ENCODE data around the gene DLGAP5. TPM values are rescaled to one million over a fixed set of nuclear protein-coding genes. Genes with fewer than 3 reads are reported as not detected.

DLGAP5 gene
- total RNA-seq, 1 experiment from 2014 or later: 74.7 TPM

DNA sequence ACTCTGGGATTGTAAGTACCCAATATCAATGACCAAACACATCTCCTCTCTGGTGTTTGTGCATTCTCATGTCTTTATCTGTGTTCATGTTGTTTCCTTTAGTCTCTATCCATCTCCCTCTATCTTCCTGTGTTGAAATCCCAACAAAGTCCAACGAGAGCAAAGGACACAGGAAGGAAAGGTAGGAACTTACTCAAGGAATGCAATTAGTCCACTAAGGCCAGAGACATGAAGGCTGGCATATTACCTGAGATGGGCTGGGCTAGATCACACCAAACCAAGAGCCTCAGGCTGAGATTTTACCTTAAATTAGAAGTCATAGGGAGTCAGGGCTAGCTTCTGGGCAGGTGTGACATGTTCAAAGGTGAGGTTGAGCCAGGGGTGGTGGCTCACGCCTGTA is 76.7 kb downstream of the DLGAP5 start:
- no peak for DNase-seq (ENCODE audit: low spot score)

DNA sequence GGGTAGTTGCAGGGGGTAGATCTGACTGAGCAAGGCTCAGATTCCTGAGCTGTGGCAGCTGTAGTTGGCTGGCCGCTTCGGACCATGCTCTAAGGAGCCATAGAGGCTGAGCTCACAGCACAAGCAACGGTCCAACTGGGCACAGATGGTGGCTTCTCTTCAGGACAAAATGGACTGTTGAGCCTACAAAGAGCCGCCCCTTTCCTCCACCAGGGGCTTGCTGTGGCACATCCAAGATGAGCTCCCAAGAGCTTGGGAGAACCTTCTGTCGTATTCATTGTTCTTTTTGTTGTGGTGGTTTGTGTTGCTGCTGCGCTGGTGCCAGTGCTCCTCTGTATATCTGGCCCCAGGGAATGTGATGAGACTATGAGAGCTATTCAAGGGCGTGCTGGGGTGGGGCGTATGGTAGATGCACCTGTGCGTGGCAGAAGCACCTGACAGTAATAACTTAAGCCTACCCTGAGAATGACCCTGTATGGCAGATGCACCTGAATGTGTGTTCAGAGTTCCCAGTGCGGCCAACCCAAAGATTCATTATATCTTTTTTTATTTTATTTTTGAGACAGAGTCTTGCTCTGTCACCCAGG is 80.2 kb downstream of the DLGAP5 start:
- no peak for DNase-seq (ENCODE audit: low spot score)

DNA sequence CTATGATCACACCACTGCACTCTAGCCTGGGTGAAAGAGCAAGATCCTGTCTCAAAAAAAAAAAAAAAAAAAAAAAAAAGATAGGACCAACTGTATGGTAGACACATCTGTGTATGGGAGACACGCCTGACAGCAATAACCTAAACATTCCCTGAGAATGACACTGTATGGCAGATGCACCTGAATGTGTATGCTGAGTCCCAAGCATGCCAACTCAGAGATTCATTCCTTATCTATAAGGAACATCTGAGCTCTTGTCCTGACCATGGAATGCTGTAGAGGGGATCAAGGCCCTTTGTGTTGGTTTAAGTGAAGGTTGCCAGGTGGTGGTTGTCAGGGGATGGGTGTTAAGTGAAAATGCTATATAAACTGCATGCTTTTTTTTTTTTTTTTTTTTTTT is 81.5 kb downstream of the DLGAP5 start:
- no peak for DNase-seq (ENCODE audit: low spot score)

DNA sequence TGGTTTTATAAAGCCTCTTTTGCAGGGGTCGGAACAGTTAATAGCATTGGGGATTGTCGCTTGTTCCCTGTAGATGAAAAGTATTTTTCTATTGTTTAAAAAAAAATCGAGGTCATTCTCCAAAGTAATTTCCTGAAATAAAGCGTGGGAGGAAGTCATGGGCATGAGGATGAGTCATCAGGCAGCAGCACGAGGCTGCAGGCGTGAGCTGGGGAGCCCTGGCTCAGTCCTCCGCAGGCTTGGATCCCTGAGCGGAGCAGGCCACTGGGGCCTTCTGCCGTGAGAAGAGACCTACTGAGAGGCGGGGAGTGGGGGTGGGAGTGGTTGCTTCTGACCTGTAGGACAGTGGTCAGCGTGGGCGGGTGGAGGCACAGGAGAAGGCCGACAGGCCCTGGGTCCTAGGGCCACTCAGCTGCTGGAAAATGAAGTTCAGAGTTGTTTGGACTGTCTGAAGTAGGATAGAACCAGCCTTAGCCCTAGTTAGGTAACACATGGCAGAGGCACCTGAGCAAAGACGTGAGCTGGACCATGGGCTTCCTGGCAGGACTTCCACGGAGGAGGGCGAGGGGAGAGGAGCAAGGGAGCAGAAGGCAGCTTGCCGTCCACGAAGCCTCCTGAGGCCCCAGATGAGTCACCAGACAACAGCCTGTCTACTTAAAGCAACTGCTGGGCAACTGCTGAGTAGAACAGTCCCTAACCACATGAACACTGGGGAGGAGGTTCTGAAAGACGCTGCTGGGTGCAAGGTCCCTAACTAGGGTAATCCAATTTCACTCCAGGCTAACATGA is 83.4 kb downstream of the DLGAP5 start:
- DNase-seq (ENCODE audit: low spot score): peak; percentile 94

DNA sequence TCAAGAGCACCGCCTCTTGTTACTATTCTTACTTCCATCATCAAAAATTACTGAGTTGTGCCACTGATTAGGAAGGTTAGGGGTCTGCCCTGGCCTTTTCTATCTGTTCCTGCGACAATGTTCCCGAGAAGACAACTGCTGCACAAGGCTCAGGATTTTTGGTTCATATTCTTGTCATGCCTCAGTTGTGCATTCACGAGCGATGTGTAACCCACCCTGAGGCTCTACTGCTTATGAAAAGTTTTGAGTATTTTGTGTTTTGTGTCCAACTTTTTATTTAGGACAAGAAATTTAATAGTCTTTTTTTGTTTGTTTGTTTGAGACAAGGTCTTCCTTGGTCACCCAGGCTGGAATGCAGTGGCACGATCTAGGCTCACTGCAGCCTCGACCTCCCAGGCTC is 85.4 kb downstream of the DLGAP5 start:
- DNase-seq (ENCODE audit: low spot score): no peak

DNA sequence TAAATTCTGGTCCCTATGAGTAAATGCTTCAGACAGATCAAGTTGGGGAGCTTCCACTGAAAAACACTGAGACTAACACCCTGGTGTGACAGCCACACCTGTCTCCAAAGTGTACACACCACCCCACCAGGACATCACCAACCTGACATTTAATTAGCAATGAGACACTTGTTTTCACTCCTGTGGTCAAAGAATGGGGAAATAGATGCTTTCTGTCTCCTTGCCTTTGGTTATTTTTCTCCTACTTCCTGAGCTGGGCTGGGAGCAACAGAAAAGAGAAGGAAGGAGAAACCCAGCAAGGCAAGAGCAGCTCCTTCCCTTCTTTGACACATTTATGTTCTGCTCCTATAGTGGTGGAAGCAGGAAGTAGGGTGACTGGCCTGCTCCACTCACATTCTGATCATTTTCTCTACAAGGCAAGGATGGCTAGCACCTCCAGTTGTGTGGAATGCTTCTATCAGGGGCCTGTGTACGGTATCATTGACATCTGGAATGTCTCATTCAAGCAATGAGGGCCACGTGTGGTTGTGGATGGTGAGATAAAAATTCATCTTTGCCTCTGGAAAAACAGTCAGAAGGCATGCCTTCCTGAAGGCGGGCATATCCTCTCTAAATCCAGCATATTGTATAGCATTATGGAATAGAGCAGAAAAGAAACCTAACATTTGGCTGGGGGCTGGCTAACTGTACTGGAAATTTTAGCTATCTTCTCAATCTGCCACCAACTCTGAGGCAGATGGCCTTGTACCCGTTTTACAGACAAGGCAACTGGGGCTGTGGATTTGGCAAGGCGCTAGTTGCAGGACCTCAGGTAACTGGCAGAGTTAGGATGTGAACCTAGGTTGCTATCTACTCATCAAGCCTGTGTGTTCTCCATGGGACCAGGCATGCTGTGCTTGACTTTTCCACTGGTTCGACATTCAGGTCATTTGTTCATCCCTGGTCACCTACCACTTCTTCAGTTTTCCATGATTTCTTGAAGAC is 87.1 kb downstream of the DLGAP5 start:
- DNase-seq (ENCODE audit: low spot score): no peak

DNA sequence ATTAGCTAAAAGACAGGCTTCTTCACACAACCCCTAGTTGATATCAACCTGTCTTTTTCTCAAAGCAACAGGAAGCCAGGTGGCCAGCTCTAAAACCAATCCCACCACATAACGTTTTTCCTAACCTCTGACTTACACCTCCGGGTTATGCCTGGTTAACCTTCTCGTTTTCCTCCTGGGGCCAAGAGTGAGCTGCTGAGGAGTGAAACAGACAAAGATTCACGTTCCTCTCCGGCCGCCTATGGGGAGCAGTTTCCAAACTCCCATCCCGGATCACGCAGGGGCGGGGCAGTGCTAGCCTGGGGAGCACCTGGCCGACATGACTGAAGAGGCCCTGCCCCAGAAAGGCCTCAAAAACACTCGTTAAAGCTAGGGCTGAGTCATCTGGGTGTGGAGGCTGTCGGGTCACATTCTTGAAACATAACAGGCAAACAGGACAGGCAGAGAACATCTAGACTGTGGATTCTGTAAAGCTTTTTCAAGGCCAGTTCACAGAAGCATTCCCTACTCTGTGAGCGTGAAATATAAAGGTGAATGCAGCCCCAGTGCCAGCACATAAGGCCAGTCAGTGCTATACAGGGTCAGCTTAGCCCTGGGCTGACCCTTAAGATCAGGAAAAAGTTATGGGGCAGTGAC is 88.3 kb downstream of the DLGAP5 start:
- peak; percentile 96 for DNase-seq (ENCODE audit: low spot score)

DNA sequence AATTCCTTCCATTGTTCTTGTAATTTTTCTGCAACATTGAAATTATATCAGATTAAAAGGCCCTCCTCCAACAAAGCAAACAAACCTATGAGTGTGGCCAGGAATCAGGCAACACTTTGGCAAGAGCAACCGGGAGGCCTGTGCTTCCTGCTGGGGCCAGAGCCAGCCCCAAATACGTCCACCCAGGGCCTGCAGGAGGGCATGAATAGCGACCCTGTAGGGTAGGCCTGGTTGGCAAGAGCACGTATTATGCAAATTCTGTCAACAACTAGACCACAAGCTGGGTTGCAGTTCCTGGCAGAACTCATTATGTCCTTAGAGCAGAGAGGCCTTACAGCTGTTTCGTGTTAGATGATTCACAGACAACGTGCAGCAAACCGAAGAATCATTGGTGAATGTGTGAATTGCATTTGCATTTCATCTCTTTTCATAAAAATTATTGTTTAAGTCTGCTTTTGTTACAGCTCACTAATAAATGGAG is 89.2 kb downstream of the DLGAP5 start:
- peak; percentile 99 for DNase-seq (ENCODE audit: low spot score)

DNA sequence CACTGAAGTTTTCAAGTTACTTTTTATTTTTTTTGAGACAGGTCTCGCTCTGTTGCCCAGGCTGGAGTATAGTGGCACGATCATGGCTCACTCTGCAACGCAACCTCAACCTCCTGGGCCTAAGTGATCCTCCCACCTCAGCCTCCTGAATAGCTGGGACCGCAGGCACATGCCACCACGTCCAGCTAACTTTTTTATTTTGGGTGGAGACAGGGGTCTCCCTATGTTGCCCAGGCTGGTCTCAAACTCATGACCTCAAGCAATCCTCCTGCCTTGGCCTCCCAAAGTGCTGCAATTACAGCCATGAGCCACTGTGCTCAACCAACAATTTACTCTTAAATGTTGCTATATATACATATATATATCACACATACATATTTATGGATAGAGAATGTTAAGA is 89.7 kb downstream of the DLGAP5 start:
- DNase-seq (ENCODE audit: low spot score): no peak

DNA sequence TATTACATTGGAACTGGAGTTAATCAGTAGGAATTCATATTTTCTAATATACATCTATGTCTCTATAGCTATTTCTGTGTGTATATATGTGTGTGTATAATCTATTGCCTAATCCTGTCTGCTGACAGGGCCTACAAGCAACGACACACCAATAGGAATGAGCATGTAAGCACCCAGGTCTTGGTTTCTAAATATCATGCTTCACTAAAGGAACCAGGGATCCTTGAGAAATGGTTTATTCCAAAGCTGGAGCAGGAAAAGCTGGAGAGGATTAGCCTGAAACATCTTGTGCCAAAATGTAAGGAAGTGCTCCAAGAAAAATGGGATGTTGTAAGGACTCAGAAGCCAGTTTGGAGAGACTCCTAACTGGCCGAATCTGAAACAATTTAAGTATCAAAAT is 91.6 kb downstream of the DLGAP5 start:
- no peak for DNase-seq (ENCODE audit: low spot score)

DNA sequence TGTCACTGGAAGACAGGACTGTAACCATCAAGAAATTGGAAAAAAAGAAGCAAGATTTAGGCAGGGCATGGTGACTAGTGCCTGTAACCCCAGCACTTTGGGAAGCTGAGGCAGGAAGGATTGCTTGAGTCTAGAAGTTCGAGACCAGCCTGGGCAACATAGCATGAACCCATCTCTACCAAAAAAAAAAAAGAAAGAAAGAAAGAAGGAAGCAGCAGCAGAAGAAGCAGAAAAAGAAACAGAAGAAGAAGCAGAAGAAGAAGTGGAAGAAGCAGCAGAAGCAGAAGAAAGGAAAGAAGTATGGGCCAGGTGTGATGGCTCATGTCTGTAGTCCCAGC is 92.9 kb downstream of the DLGAP5 start:
- no peak for DNase-seq (ENCODE audit: low spot score)

Other genes starting within 250 kb of the DLGAP5 start
- 18.6 and 19.5 TPM in 2 replicates for gene WDHD1, start 164.5 kb downstream of the DLGAP5 start, total RNA-seq (2014; rRNA removed; shearing (Covaris generic))
- 9.3 and 11.6 TPM in 2 replicates for gene SOCS4, start 164.3 kb downstream of the DLGAP5 start, total RNA-seq (2014; rRNA removed; shearing (Covaris generic))
- 81.3 and 137 TPM in 2 replicates for gene MAPK1IP1L, start 139.9 kb downstream of the DLGAP5 start, total RNA-seq (2014; rRNA removed; shearing (Covaris generic))
- 77.5 and 79.4 TPM in 2 replicates for gene LGALS3, start 62.3 kb downstream of the DLGAP5 start, total RNA-seq (2014; rRNA removed; shearing (Covaris generic))
- gene FBXO34, start 79.8 kb upstream of the DLGAP5 start, total RNA-seq (2014; rRNA removed; shearing (Covaris generic)): 14.1 and 17.3 TPM in 2 replicates
- gene ATG14, start 220.2 kb upstream of the DLGAP5 start, total RNA-seq (2014; rRNA removed; shearing (Covaris generic)): 5.7 and 6.4 TPM in 2 replicates
- not detected in 2 replicates for gene TBPL2, start 249.0 kb upstream of the DLGAP5 start, total RNA-seq (2014; rRNA removed; shearing (Covaris generic))

All from H4 (cell line).